GM18505 (cell line): ENCODE data around the gene PRAMEF8.
"Not testable (repeated sequence)": the region's sequence is repeated elsewhere in the genome, so short reads cannot be mapped to it uniquely, and the experiment has no call there.

Experiments used
- ATAC-seq: cut with Tn5 transposase; IDR thresholded peaks from one replicate; pipeline ENCODE4 v1.9.1; 2021; ENCODE audit not compliant: unreplicated experiment

Gene PRAMEF8

GRCh38 chr1:13285037-13285436 is at the start of gene PRAMEF8:
TSS of gene PRAMEF8 (minus strand) at chr1:13285137. CDS start at chr1:13284091, 1,046 bp downstream.
- ATAC-seq, result not testable (repeated sequence)

GRCh38 chr1:13315281-13315680 is 30.3 kb upstream of the PRAMEF8 start, which contains the start of gene PRAMEF15:
TSS of gene PRAMEF15 (plus strand) at chr1:13315581. CDS start at chr1:13318408, 2,827 bp downstream.
- not testable (repeated sequence) for ATAC-seq

GRCh38 chr1:13303239-13303638 is 18.3 kb upstream of the PRAMEF8 start, which contains the start of gene PRAMEF33:
TSS of gene PRAMEF33 (plus strand) at chr1:13303539. CDS start at chr1:13305955, 2,416 bp downstream.
- not testable (repeated sequence) for ATAC-seq

- not testable (repeated sequence) for ATAC-seq
Observed at GRCh38 chr1:13302197-13302596, 17.3 kb upstream of the PRAMEF8 start.

GRCh38 chr1:13298699-13299098 is 13.8 kb upstream of the PRAMEF8 start:
- not testable (repeated sequence) for ATAC-seq

GRCh38 chr1:13297216-13297931 is 12.4 kb upstream of the PRAMEF8 start:
- not testable (repeated sequence) for ATAC-seq

- not testable (repeated sequence) for ATAC-seq
Observed at GRCh38 chr1:13289030-13289429, 4.1 kb upstream of the PRAMEF8 start.

GRCh38 chr1:13279617-13280016 is 5.3 kb downstream of the PRAMEF8 start:
- not testable (repeated sequence) for ATAC-seq

- not testable (repeated sequence) for ATAC-seq
Observed at GRCh38 chr1:13277016-13277415, 7.9 kb downstream of the PRAMEF8 start.

- ATAC-seq, result not testable (repeated sequence)
Observed at GRCh38 chr1:13265124-13265523, 19.8 kb downstream of the PRAMEF8 start.

GRCh38 chr1:13253898-13254297 is 31.0 kb downstream of the PRAMEF8 start, which contains the start of gene PRAMEF5:
TSS of gene PRAMEF5 (plus strand) at chr1:13254198. CDS start at chr1:13259269, 5,071 bp downstream.
- not testable (repeated sequence) for ATAC-seq

- not testable (repeated sequence) for ATAC-seq
Observed at GRCh38 chr1:13247122-13247521, 37.8 kb downstream of the PRAMEF8 start.

- ATAC-seq, result not testable (repeated sequence)
Observed at GRCh38 chr1:13246554-13246871, 38.4 kb downstream of the PRAMEF8 start.

GRCh38 chr1:13245841-13246553 is 38.9 kb downstream of the PRAMEF8 start:
- not testable (repeated sequence) for ATAC-seq

GRCh38 chr1:13243536-13244263 is 41.2 kb downstream of the PRAMEF8 start:
- ATAC-seq, result not testable (repeated sequence)

GRCh38 chr1:13239633-13240032 is 45.3 kb downstream of the PRAMEF8 start:
- ATAC-seq, result not testable (repeated sequence)

- not testable (repeated sequence) for ATAC-seq
Observed at GRCh38 chr1:13237572-13237971, 47.4 kb downstream of the PRAMEF8 start.

- not testable (repeated sequence) for ATAC-seq
Observed at GRCh38 chr1:13234057-13234456, 50.9 kb downstream of the PRAMEF8 start.

GRCh38 chr1:13232056-13232455 is 52.9 kb downstream of the PRAMEF8 start:
- ATAC-seq, result not testable (repeated sequence)
